ENCODE measurements around the gene ARHGEF37.

DNA sequence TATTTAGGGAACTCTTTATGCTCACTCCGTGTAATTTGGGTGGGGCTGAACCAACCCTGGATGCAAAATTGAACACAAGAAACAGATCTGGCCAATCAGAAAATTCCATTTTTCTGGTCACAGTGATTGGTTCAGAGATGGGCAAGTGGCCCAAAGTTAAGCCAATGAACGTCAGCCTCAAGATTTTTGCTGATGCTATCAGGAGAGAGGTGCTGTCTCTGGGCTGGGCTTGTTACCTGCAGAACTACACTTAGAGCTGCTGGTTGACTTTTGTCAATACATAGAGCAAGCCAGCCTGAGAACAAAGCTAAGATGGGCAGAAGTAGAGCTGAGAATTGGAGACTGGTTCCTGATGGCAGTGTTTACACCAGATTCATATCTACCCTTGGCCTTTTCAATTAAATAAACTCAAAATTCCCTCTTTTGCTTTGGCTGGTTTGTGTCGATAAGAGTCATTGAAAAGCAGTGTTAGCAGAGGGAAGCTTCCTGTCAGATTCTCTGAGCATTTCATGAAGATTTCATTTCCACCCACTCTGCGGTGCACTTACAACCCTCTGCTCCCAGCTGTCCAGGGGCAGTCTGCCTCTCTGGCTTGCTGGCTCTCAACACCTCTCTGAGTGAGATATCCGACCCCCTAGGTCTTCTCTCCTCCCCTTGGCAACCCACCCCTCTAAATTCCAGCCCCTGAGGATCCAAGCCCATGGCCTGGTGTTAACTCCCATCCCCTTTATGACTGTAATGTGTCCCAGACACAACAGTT is 84.3 kb downstream of the ARHGEF37 start:
- TF ChIP-seq CTCF (conservative IDR thresholded peaks at IDR 0.05) (no peak), ZFX (IDR thresholded peaks at IDR 0.05) (no peak)
